ENCODE results near the gene GOSR2.

GOSR2 gene

DNA sequence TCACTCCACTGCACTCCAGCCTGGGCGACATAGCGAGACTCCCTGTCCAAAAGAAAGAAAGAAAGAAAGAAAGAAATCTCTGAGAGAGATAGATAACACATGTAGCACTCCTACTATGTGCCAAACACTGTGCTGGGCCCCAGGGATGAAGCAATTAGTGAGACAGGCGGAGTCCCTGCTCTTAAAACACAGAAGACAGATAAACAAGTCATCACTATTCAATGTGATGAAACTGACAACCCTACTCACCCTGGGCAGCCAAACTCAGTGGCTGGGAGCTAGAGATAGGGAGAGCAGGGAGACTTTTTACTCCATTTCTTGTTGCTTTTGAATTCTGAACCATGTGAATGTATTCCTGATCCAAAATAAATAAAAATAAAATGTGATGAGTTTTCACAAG lies 35.2 kb upstream of the GOSR2 start:
- H3F3A ChIP-seq (ENCODE audit: low read depth), result no peaks in the 10 kb centered on the region
- no peaks in the 10 kb centered on the region for H3K9me2 ChIP-seq (replicated peaks; ENCODE audit: low read depth, low read length)
- no peak overlapping the region for H3K4me2 ChIP-seq (ENCODE audit: low read depth, low read length, poor library complexity, severe bottlenecking)
- TF ChIP-seq CTCF (conservative IDR thresholded peaks at IDR 0.05; ENCODE audit: low read length) (no peak), EZH2phosphoT487 (IDR thresholded peaks at IDR 0.05; ENCODE audit: borderline replicate concordance) (no peak)
- H3K9me3 ChIP-seq (ENCODE audit: insufficient read depth, low read depth, low read length), result no peaks in the 10 kb centered on the region
- no peak overlapping the region for H2AFZ ChIP-seq (ENCODE audit: low read length)
- H3K4me1 ChIP-seq (ENCODE audit: insufficient read depth, low read length, poor library complexity, severe bottlenecking), result peaks cover 15% of the 10 kb centered on the region
- no peaks in the 10 kb centered on the region for H3K79me2 ChIP-seq (ENCODE audit: insufficient read depth, low read length)
- no peak overlapping the region for H3K9ac ChIP-seq (ENCODE audit: low read depth, low read length, poor library complexity, severe bottlenecking)
- no peaks in the 10 kb centered on the region for H4K20me1 ChIP-seq (ENCODE audit: insufficient read depth, low read length, poor library complexity, severe bottlenecking)
- H3K36me3 ChIP-seq (ENCODE audit: insufficient read depth, low read length), result no peaks in the 10 kb centered on the region
- H3K27me3 ChIP-seq (ENCODE audit: insufficient read depth, low read length, poor library complexity, severe bottlenecking), result no peaks in the 10 kb centered on the region
- H3K4me3 ChIP-seq (ENCODE audit: low read length, poor library complexity, severe bottlenecking), result no peak overlapping the region

- no peaks in the 10 kb centered on the region for H3F3A ChIP-seq (ENCODE audit: low read depth)
- no peaks in the 10 kb centered on the region for H4K20me1 ChIP-seq (ENCODE audit: insufficient read depth, low read length, poor library complexity, severe bottlenecking)
- H3K4me3 ChIP-seq (ENCODE audit: low read length, poor library complexity, severe bottlenecking), result no peak overlapping the region
- no peaks in the 10 kb centered on the region for H3K27me3 ChIP-seq (ENCODE audit: insufficient read depth, low read length, poor library complexity, severe bottlenecking)
- no peak overlapping the region for H2AFZ ChIP-seq (ENCODE audit: low read length)
- H3K36me3 ChIP-seq (ENCODE audit: insufficient read depth, low read length), result no peaks in the 10 kb centered on the region
- no peak overlapping the region for H3K9ac ChIP-seq (ENCODE audit: low read depth, low read length, poor library complexity, severe bottlenecking)
- no peak for TF ChIP-seq CTCF (conservative IDR thresholded peaks at IDR 0.05; ENCODE audit: low read length)
- no peak for TF ChIP-seq EZH2phosphoT487 (IDR thresholded peaks at IDR 0.05; ENCODE audit: borderline replicate concordance)
- no peak overlapping the region for H3K4me2 ChIP-seq (ENCODE audit: low read depth, low read length, poor library complexity, severe bottlenecking)
- H3K79me2 ChIP-seq (ENCODE audit: insufficient read depth, low read length), result no peaks in the 10 kb centered on the region
- no peaks in the 10 kb centered on the region for H3K9me2 ChIP-seq (replicated peaks; ENCODE audit: low read depth, low read length)
- H3K9me3 ChIP-seq (ENCODE audit: insufficient read depth, low read depth, low read length), result no peaks in the 10 kb centered on the region
- H3K4me1 ChIP-seq (ENCODE audit: insufficient read depth, low read length, poor library complexity, severe bottlenecking), result peaks cover 15% of the 10 kb centered on the region
These were observed 34.2 kb upstream of the GOSR2 start for GRCh38 chr17:46888727-46889126.

DNA sequence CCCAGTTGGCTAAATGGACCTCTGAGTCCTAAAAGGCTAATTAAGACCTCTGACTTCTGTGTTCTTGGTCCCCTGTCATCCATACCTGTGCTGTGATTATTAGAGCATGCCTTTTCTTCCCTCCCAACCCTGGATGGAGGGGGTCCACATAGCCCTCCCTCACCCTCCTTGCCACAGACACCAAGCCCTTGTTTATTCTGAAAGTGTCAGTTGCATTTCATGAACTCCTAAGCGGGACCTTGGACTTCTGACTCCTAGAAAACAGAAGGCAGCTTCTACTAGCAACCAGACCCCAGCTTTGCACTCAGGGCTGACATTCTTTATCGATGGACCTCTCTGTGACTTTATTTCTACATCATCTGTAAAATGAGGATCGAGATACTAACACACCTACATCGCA lies 33.4 kb upstream of the GOSR2 start:
- H3K4me3 ChIP-seq (ENCODE audit: low read length, poor library complexity, severe bottlenecking), result no peak overlapping the region
- H3K4me1 ChIP-seq (ENCODE audit: insufficient read depth, low read length, poor library complexity, severe bottlenecking), result peaks cover 15% of the 10 kb centered on the region
- H3K79me2 ChIP-seq (ENCODE audit: insufficient read depth, low read length), result no peaks in the 10 kb centered on the region
- H3F3A ChIP-seq (ENCODE audit: low read depth), result no peaks in the 10 kb centered on the region
- H3K27me3 ChIP-seq (ENCODE audit: insufficient read depth, low read length, poor library complexity, severe bottlenecking), result no peaks in the 10 kb centered on the region
- no peaks in the 10 kb centered on the region for H4K20me1 ChIP-seq (ENCODE audit: insufficient read depth, low read length, poor library complexity, severe bottlenecking)
- no peak for TF ChIP-seq CTCF (conservative IDR thresholded peaks at IDR 0.05; ENCODE audit: low read length)
- TF ChIP-seq EZH2phosphoT487 (IDR thresholded peaks at IDR 0.05; ENCODE audit: borderline replicate concordance), result no peak
- H3K9me2 ChIP-seq (replicated peaks; ENCODE audit: low read depth, low read length), result no peaks in the 10 kb centered on the region
- no peak overlapping the region for H3K9ac ChIP-seq (ENCODE audit: low read depth, low read length, poor library complexity, severe bottlenecking)
- H3K36me3 ChIP-seq (ENCODE audit: insufficient read depth, low read length), result no peaks in the 10 kb centered on the region
- no peaks in the 10 kb centered on the region for H3K9me3 ChIP-seq (ENCODE audit: insufficient read depth, low read depth, low read length)
- H3K4me2 ChIP-seq (ENCODE audit: low read depth, low read length, poor library complexity, severe bottlenecking), result no peak overlapping the region
- H2AFZ ChIP-seq (ENCODE audit: low read length), result no peak overlapping the region
